CD4-positive, alpha-beta T cell treated with Interferon gamma for 1 hour (primary cell): Measurements from ENCODE around the gene SLX4.
"Not testable (repeated sequence)": the region's sequence is repeated elsewhere in the genome, so short reads cannot be mapped to it uniquely, and the experiment has no call there.

Experiments used
- DNase-seq: peaks from one replicate; pipeline ENCODE4 v3.0.0-alpha.2; 2020

Gene SLX4

DNA sequence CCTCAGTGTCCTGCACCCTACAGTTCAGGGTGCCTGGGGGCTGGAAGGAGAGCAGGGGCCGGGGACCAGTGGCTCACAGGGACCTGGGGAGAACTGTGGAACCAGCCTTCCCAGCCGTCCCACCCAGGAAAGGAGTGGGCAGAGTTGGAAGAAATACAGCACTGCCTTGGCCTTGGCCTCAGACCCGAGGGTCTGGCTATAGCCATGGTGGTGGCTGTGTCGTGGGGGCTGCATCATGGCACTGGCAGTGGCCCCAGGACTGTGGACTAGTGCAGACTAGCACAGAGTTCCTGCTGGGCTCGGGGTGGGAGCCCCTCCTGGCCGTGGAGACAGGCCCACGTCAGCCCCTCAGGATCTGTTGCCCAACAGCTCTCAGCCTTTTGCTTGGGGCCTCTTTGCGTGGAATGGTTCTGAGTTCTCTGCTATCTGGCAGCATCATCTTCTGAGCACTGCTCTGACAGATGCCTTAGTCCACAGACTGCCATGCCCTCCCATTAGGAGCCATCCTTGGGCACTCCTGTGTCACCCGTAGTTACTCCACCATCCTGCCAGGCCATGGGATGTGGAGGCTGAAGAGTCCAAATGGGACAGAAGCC is 30.5 kb upstream of the SLX4 start:
- DNase-seq = no peak

DNA sequence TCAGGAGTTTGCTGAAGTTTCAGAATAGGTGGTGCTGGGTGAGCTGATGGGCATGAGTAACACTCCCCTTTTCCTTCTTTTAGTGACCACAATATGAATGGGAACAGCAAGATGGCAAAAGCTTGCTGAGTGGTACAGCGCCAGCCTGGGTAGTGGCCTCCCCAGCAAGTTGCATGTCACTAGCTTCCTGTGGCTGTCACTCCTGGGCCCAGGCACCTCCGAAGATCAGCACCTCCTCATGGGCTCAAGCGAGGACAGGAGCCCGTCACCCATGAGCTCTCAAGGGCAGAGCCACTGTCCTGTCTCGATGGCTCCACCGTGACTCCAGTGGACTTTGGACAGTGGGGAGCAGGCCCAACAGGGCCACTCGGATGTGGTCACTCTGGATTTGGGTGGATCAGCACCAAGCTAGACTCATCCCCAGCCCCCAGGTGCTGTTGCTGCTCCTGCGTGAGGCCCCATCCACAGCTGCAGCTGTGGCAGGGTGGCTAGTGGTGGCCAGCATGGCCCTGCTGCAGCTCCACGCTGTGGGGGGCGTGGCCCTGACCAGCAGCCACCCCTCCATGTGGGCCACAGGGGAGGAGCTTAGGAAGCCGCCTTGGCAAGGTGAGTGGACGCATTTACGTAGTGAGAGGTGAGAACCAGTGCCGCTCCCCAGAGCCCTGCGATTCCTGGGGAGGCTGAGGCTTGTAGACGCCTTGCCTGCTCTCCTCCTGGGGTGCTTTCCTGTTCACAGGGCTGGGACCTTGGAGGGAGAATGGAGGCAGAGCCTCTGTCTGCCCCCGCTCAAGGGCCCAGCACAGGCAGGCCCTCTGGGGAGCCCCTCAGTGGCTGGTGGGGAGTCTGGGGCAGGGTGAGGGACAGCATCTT is 29.5 kb upstream of the SLX4 start:
- DNase-seq = no peak

DNA sequence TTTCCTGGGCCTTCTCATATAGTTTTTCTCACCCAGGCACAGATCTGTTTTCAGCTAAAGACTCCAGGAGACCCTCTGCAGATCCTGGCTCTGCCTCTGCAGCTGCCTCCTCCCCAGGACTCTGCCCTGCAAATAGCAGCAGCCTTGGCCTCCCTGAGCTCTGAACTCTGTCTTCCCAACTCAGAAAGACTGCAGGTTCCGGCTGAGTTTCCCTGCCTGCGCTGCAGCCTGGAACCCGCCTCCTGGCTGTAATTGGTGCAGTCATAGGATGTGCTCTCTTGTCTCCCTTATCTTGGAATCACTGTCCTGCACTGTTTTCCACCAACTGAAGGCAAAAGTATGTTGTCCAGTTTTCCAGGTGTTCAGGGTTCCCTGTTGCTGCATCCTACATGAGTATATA is 28.8 kb upstream of the SLX4 start:
- DNase-seq = no peak

DNA sequence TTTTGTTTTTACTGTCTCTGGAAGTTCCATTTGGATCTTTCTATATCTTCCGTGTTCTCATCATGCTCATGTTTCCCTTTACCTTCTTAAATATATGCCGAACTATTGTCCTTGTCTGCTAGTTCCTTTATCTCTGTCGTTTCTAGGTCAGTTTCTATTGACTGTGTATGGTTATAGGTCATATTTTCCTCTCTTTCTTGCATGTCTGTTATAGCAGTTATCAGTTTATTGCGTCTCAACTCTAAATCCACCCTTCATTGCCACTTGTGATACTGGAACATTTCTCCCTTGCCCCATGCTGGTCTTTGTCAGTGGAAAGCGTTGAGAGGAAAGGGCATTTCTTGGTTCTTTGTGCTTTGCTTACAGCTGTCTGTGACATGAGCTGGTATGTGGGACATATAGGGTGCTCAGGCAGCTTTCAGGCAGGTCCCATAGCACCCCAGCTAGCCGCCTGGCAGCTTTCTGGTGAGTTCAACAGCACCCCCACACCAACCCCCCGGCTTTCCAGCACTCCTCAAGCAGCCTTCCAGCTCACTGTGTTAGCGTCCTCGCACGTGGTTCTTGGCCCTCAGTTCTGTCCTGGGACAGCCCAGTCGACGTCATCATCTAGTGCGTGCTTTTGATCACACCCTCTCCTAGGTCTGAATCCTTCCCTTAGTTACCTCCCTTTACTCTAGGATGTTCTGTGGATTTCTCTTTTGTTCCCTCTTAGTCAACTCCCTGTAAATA is 27.7 kb upstream of the SLX4 start:
- DNase-seq = no peak

DNA sequence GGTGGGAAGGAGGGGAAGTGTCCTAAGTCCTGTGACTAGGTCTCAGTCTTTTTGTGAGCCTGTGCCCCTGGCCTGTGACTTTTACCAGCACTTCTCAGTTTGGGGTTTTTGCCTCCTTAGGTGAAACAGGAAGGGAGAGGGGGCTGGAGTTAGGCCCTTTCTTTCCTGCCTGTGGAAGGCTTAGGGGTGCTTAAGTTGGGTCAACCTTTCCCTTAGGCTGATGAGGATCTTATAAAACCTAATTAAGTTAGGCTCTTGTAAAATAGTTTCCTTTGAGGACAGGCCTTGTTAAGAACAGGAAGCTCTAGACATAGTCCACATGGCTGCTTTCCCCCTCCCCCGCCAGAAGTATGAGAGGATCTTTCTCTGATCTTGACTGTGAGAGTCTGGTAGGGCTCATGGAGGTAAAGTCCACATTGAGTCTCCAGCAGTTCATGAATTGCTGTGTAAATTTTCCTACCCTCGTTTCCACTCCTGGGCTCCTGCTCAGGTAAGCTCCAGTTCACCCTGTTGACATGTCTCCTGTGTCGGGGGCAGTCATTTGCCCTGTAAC is 26.0 kb upstream of the SLX4 start:
- peak; percentile 11 for DNase-seq

DNA sequence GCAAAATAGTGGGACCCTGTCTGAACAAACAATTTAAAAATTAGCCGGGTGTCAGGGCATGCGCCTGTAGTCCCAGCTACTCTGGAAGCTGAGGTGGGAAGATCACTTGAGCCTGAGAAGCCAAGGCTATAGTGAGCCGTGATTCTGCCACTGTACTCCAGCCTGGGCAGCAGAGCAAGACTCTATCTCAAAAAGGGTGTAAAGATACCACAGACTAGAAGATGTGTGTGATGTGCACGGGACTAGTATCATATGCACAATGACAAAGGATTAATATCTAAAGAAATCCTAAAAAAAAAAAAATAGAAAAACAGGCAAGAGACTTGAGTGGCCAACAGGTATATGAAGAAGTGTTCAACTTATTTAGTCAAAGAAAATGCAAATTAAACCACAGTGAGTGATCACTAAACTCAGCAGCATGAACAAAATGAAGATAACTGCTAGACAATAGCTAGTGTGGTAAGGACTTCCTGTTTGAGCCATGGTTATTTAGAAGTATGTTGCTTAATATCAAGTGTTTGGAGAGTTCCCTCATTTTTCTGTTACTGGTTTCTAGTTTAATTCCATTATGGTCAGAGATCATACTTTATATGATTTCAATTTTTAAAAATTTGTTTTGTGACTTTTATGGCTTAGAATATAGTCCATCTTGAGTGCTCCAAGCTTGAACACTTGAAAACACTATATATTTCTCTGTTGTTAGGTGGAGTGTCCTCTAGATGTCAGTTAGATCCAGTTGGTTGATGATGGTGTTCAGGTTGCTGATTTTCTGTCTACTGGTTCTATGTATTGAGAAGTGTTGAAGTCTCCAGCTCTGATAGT is 14.7 kb upstream of the SLX4 start:
- no peak for DNase-seq

DNA sequence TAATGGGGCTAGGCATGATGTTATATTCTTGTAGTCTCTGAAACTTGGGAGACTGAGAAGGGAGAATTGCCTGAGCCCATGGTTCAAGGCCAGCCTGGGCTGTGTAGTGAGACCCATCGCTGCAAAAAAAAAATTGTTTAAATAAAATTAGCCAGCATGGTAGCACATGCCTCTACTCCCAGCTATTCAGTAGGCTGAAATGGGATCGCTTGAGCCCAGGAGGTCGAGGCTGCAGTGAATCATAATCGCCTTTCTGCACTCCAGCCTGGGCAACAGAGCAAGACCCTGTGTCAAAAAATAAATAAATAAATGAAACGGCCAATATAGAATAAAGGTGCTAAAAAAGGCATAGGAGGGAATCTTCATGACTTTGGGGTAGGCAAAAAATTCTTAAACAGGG is 13.9 kb upstream of the SLX4 start:
- no peak for DNase-seq

DNA sequence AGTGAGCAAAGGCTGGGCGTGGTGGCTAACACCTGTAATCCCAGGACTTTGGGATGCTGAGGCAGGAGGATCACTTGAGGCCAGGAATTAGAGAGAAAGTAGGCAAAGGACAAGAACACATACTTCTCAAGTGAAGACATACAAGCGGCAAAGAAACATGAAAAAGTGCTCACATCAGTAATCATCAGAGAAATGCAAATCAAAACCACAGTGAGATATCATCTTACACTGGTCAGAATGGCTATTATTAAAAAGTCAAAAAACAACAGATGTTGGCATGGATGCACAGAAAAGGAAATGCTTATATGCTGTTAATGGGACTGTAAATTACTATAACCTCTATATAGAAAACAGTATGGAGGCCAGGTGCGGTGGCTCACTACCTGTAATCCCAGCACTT is 12.2 kb upstream of the SLX4 start:
- DNase-seq = no peak

DNA sequence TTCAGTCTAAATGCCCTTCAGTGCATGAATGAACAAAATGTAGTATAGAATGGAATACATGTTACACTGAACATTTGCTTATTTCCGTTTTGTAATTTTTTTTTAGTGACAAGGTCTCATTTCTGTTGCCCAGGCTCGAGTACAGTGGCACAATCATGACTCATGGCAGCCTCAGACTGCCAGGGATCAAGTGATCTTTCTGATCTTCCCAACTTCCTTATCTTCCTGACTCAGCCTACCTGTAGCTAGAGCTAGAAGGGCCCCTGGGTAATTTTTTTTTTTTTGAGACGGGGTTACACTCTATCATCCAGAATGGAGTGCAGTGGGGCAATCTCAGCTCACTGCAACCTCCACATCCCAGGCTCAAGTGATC is 7.3 kb upstream of the SLX4 start:
- DNase-seq = no peak

DNA sequence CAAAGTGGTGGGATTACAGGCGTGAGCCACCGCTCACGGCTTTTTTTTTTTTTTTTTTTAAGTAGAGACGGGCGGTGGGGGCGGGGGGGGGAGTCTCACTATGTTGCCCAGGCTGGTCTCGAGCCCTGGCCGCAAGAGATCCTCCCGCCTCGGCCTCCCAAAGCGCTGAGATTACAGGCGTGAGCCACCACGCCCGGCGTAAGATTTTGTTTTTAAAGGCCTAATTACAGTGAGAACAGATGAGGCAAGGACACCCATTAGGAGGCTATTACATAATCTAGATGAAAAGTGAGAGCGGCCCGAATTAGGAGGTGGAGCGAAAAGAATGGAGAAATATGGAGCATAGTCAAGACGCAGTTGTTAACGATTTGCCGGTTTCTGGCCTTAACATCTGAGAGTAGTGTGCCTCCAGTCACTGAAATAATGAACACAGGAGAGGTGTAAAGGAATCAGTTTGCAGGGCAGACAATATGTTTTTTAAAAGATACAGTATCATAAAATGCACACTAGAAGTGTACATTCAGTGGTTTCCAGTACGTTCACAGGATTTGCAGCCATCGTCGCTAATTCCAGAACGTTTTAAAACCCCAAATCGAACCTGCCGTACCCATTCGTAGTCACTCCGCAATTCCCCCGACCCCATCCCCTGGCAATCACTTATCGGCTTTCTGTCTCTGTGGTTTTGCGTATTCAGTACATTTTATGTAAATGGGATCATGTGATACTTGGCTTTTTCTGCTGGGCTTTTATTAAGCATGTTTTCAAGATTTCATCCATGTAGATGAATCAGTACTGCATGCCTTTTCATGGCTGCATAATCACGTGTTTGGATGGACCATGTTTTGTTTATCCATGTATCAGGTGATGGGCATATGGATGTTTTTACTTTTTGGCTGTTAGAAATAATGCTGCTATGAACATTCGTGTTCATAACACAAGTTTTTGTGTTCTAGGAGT is 1.4 kb upstream of the SLX4 start:
- DNase-seq = no peak

DNA sequence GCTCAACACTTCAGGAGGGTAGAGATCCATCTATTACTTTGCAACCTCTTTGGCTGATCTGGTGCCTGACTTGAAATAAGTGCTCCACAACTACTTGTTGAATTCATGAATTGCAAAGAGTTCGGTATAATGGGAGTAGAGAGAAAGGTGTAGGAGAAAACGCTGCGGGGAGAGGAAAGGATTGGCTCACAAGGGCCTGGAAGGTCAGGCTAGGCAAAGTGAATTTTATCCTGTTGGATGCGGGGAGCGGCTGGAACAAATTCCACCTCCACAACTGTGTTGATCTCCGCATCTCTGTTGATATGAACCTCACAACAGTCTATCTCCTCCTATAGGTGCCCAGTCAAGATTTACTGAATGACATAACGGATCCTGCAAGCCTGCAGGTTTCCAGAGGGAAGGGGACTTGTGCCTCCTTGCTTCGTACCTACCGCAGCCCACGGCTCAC is 684 bp downstream of the SLX4 start:
- DNase-seq = no peak

DNA sequence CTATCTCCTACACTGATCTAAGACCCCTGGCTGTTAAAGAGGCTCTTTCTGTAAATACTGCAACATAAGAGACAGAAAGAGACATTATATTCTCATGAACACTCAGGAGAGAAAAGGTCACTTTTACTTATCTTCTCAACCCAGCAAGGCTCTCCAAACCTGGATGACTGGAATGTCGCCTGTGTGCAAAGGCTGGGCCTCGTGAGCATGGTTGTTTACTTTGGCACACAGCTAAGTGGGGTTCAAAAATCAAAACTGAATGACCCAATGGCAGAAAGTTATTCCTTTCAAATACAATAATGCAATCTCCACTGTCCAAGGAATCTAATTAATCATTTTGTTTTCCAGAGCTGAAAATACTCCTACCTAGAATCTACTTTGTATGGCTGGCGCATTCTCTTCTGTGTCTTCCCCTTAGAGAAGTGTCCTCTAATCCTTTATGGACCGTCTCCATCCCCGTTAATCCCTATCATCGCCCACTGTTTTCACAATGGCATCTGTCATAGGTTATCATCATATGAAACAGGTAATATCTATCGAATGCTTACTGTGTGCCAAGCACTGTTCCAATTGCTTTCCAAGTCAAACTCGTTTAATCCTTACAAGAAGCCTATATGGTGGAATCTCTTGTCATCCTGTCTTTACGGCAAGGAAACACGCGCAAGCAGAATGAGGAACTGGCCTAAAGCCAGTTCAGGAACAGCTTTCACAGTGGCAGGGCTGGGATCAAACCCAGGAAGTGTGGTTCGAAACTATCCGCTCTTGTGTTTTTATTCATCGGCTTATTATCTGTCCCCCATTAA is 1.3 kb downstream of the SLX4 start:
- DNase-seq = no peak

DNA sequence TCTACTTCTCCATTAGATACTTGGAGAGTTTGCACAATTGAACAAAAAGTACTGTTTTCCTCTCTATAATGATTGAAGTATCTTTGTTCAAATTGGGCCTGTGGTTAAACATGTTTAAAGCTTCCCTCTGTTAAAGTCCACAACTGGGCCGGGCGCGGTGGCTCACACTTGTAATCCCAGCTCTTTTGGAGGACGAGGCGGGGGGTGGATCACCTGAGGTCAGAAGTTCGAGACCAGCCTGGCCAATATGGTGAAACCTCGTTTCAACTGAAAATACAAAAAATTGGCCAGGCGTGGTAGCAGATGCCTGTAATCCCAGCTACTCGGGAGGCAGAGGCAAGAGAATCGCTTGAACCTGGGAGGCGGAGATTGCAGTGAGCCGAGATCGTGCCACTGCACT is 2.4 kb downstream of the SLX4 start:
- DNase-seq = not testable (repeated sequence)

DNA sequence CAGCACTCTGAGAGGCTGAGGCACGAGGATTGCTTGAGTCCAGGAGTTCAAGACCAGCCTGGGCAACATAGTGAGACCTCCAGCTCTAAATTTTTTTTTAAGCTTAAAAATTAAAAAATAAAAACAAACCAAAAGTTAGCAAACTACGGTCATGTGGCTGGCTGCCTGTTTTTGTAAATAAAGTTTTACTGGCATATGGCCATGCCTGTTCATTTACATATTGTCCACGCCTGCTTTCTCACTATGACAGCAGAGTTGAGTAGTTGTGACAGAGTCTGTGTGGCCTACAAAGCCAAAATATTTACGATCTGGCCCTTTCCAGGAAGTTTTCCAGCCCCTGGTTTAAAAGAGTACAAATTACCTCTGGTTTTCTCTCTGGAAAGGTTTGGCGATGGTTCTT is 3.3 kb downstream of the SLX4 start:
- no peak for DNase-seq

DNA sequence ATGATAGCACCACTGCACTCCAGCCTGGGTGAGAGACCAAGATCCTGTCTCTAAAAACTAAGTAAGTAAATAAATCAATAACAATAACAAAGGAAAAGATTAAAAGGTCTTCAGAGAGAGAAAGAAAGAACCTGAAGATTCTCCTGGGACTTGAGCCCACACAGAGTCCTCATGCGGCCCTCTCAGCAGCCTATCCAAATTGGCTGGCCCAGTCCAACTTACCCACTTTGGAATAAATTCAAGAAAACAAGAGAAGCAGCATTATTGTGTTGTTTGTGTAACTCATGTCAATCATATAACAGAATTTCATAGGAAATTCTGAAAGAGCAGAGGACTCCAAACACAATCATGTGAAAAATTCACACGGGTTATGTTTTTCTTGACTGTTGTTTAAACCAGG is 3.8 kb downstream of the SLX4 start:
- no peak for DNase-seq

DNA sequence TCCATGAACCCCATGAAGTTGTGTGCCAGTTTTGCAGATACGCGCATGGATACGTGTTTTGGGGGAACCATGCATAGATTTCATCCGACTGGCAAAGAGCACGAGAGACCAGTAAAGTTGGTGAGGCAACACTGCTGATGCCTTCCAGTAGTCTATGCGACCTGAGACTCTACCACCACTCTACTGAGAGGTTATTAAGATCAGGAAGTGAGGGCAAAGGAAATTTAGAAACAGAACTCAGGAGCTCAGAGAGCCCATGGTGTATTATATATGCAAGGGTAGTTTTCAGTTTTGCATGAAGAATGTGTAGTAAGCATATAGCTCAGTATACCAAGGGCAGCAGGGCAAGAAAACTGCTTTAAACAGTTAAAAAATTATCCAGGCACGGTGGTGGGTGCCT is 4.2 kb downstream of the SLX4 start:
- no peak for DNase-seq

DNA sequence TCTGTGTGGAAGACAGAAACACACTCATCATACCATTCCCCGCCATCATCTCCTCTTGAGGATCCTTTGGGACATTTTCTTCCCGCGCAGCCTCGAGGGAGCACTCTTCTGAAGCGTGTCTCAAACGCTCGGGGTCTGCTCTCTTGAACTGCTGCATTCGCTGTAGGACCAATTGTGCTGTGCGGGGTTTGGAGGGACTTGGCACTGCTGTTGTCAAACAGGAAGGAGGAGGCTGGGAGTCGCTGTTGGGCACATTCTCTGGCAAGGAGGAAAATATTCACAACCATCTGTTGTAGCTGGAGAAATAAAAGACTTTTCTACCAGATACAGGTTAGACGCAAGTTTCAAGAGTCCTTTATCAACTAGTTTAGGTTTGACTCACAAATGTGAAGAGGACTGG is 5.0 kb downstream of the SLX4 start:
- no peak for DNase-seq

DNA sequence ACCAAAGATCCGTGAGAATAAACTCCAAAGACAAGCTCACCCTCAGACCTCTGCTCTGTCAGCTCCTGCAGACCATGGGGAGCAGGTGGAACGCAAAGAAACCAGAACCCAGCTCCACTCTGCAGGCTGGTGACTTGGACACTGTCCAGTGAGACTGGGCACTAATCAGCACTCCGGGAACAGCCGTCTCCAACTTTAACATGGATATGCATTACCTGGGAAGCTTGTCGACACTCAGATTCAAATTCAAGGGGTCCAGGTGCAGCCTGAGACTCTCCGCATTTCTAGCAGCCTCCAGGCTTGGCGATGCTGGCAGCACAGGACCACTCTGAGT is 9.1 kb downstream of the SLX4 start:
- DNase-seq = no peak

DNA sequence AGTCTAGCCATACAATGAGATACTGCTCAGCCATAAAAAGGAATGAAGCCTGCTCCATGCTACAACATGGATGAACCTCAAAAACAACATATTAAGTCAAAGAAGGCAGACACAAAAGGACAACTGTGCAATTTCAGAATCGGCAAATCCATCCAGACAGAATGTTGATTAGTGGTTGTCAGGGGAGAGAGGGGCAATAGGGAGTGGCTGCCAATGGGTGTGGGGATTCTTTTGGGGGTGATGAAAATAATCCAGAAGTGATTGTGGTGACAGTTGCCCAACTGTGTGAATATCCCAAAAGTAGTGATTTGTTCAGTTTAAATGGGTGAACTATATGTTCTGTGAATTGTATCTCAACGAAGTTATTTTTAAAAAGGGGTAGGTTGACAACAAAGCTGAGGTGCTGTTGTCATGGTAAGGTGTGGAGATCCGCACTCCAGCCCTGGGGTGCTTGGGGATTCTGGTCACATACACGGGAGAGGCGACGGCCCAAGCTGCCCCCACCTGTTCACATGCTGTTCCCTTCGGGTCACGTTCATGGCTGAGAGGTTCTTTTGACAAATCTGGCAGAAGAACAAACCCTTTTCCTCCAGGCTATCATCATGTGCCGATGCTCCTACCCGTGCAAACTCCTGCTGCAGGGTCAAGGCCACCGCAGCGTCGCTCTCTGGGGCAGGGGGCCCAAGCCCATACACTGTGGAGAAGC is 9.6 kb downstream of the SLX4 start:
- no peak for DNase-seq

DNA sequence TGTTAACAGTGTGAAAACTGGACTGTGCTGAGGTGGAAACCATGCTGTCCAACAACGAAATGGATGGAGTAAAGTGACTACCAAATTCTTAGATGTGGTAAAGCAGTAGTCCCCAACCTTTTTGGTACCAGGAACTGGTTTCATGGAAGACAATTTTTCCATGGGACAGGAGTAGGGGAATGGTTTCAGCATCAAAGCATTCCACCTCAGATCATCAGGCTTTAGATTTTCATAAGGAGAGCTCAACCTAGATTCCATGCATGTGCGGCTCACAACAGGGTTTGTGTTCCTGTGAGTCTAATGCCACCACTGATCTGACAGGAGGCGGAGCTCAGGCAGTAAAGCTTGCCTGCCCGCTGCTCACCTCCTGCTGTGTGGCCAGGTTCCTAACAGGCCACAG is 11.5 kb downstream of the SLX4 start:
- no peak for DNase-seq
